ENCODE measurements around the gene SERPINF2.

DNA sequence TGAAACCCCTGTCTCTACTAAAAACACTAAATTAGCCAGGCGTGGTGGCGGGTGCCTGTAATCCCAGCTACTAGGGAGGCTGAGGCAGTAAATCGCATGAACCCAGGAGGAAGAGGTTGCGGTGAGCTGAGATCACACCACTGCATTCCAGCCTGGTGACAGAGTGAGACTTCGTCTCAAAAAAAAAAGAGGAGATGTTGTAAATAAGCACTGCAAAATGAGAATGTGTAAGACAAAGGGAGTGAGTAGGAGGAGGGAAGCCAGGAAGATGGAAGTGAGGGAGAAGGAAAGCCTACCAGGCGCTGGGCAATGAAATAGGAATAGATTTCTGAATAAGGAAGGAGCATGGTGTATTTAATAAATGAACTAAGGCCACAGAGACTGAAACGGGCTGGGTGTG lies 49.3 kb upstream of the SERPINF2 start:
- no peak for TF ChIP-seq CTCF (IDR thresholded peaks at IDR 0.05; ENCODE audit: low read length)
- TF ChIP-seq EZH2 (IDR thresholded peaks at IDR 0.05; ENCODE audit: borderline replicate concordance, low read length), result no peak
